Smooth muscle cell (in vitro differentiated cells): ENCODE results near the gene PPP1CA. TPM values are rescaled to one million over a fixed set of nuclear protein-coding genes. Genes with fewer than 3 reads are reported as not detected.

Source experiments
- DNase-seq: peaks from one replicate; lab custom pipeline; 2025; ENCODE audit not compliant: unreplicated experiment; lab: John Stamatoyannopoulos, UW
- H2AFZ ChIP-seq: fragments of 200-600 bp; sonication (generic); 2 replicates; pipeline ENCODE4 v1.6.0; 2016; ENCODE audit warnings: antibody characterized with exemption, low read depth, mild to moderate bottlenecking
- H3F3A ChIP-seq: fragments of 200-600 bp; sonication (generic); 2 replicates; pipeline ENCODE4 v1.6.0; 2017; ENCODE audit warnings: antibody characterized with exemption, low read depth
- H3K27ac ChIP-seq: fragments of 200-600 bp; sonication (generic); 2 replicates; pipeline ENCODE4 v1.5.1; 2016; ENCODE audit warnings: low read depth, mild to moderate bottlenecking
- H3K27me3 ChIP-seq: fragments of 200-600 bp; sonication (generic); 2 replicates; pipeline ENCODE4 v1.6.1; 2016; ENCODE audit warnings: low read depth, mild to moderate bottlenecking
- H3K36me3 ChIP-seq: fragments of 200-600 bp; sonication (generic); 2 replicates; pipeline ENCODE4 v1.5.1; 2016; ENCODE audit warnings: low read depth
- H3K4me1 ChIP-seq: fragments of 200-600 bp; sonication (generic); 2 replicates; pipeline ENCODE4 v1.5.1; 2016; ENCODE audit warnings: low read depth
- H3K4me2 ChIP-seq: fragments of 200-600 bp; sonication (generic); 2 replicates; pipeline ENCODE4 v1.6.0; 2016; ENCODE audit warnings: mild to moderate bottlenecking
- H3K4me3 ChIP-seq: fragments of 200-600 bp; sonication (generic); 2 replicates; pipeline ENCODE4 v1.5.1; 2016; ENCODE audit warnings: mild to moderate bottlenecking
- H3K79me2 ChIP-seq: fragments of 200-600 bp; sonication (generic); 2 replicates; pipeline ENCODE4 v1.6.0; 2016; ENCODE audit warnings: low read depth, mild to moderate bottlenecking
- H3K9ac ChIP-seq: fragments of 200-600 bp; sonication (generic); 2 replicates; pipeline ENCODE4 v1.6.0; 2016; ENCODE audit warnings: low read depth
- H3K9me3 ChIP-seq: fragments of 200-600 bp; sonication (generic); replicated peaks from 2 replicates; pipeline ENCODE4 v1.5.1; 2016; ENCODE audit warnings: low read depth
- H4K20me1 ChIP-seq: fragments of 200-600 bp; sonication (generic); 2 replicates; pipeline ENCODE4 v1.6.0; 2016; ENCODE audit warnings: low read depth
- CTCF ChIP-seq: fragments of 200-600 bp; sonication (generic); IDR thresholded peaks from 2 replicates; pipeline ENCODE4 v1.5.1; 2017; ENCODE audit warnings: borderline replicate concordance, mild to moderate bottlenecking, antibody characterized with exemption; ENCODE audit not compliant: insufficient read depth, poor library complexity, severe bottlenecking
- WGBS: methylation state at CpG from one replicate; pipeline ENCODE4 v1.1.7; 2016; ENCODE audit warnings: low lambda C conversion rate; 5-methylcytosine and 5-hydroxymethylcytosine counted together
- polyA plus RNA-seq: library from polyadenylated mRNA; unstranded; fragments of >200 nt; fragmentation: Nextera tagmentation; extraction: Ambion mirVana; gene quantifications from 2 replicates; pipeline ENCODE4 v1.2.1, GENCODE V29; 2016
- total RNA-seq: library from RNA; depleted of rRNA; stranded (reverse); fragments of >200 nt; gene quantifications from 2 replicates; pipeline ENCODE4 v1.2.3, GENCODE V29; 2014

The PPP1CA gene
- total and polyA plus RNA-seq, 2 experiments from 2014 or later, result 123 to 210 TPM

DNA sequence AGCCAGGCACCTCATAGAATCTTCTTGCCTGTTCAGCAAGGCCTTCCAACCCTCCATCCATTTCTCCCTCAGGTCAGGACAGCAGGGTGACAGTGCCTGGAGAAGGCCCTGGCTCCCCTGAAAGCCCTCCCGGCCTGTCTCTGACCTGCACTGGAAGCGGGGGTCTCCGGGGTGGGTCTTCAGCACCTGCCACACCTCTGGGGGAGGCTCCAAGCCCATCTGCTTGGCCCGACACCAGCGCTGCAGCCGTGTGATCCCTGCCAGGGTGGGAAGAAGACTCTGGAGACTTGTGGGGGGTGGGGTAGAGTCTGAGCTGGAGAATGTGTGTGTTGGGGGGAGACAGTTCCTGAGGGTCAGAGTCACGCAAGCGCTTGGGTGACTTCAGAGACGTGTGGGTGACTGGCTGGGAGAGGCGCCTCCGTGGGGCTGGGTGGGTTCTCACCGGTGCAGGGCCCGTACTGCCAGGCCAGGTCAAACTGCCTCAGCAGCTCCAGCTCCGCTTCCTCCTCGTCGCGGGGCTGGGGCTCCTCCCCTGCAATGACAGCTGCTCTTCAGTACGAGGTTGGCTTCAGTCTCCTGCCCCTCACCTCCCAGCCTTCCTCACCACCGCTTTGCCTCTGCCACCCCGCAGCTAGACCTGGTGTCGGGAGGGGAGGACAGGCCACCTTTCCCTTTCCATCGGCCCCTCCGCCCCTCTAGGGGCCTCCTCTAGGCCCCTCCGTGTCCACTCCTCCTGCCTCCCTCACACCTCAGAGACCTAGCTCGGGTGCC, 48.9 kb downstream of the PPP1CA start:
- Histone ChIP-seq H2AFZ (peak overlapping the region; percentile 78), H3K4me1 (peaks cover 34% of the 10 kb centered on the region), H3K36me3 (no peaks in the 10 kb centered on the region), H3F3A (peaks cover 27% of the 10 kb centered on the region), H4K20me1 (peaks cover 5% of the 10 kb centered on the region), H3K27me3 (no peaks in the 10 kb centered on the region), H3K4me2 (peak overlapping the region; percentile 85), H3K9me3 (no peaks in the 10 kb centered on the region), H3K4me3 (peak overlapping the region; percentile 63), H3K27ac (peak overlapping the region; percentile 98), H3K79me2 (peaks cover 14% of the 10 kb centered on the region), H3K9ac (peak overlapping the region; percentile 96)
- DNase-seq, result no peak
- no peak for TF ChIP-seq CTCF
- WGBS, result 27% methylated on average over 15 of the region's 25 CpGs

DNA sequence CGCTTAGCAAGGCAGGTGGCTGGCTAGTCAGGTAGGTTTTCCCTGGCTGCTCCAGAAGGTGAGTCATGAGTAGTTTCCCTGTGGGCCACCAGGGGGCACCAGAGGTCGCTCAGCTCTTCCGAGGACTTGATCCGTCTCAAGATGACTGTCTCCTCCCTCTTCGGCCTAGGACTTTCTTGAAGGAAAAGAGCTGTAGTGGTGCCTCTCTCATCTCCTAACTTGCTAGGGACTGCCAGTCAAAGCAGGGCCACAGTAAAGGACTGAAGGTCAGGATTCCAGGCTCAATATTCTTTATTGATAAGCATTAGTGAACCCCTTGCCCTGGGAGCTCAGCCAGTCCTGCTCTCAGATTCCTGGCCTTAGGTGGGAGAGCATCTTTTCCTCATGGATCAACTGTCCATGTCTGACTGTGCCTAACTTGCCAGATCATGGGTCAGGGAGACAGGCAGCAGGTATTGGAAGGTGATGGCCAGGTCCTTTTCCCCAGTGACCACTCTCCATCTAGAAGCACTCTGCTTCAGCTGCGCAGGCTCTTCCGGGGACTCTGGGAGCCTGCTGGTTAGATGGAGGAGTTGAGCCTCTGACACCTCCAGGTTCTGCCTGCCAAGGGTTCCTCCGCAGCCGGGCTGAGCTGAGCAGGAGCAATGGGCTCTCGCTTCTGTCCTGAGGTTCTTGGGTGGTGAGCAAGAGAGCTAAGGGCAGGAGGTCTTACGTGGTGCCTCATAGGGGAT, 50.2 kb downstream of the PPP1CA start:
- H3K4me2 ChIP-seq, result peak overlapping the region; percentile 85
- H3K27ac ChIP-seq, result peak overlapping the region; percentile 98
- TF ChIP-seq CTCF, result peak; percentile 89
- 54% methylated on average over 10 of the region's 11 CpGs for WGBS
- no peaks in the 10 kb centered on the region for H3K27me3 ChIP-seq
- H3F3A ChIP-seq, result peaks cover 22% of the 10 kb centered on the region
- H3K4me3 ChIP-seq, result no peak overlapping the region
- H3K36me3 ChIP-seq, result no peaks in the 10 kb centered on the region
- H4K20me1 ChIP-seq, result peaks cover 5% of the 10 kb centered on the region
- DNase-seq, result no peak
- no peak overlapping the region for H2AFZ ChIP-seq
- peaks cover 27% of the 10 kb centered on the region for H3K4me1 ChIP-seq
- H3K9ac ChIP-seq, result no peak overlapping the region
- H3K9me3 ChIP-seq, result no peaks in the 10 kb centered on the region
- peaks cover 14% of the 10 kb centered on the region for H3K79me2 ChIP-seq

DNA sequence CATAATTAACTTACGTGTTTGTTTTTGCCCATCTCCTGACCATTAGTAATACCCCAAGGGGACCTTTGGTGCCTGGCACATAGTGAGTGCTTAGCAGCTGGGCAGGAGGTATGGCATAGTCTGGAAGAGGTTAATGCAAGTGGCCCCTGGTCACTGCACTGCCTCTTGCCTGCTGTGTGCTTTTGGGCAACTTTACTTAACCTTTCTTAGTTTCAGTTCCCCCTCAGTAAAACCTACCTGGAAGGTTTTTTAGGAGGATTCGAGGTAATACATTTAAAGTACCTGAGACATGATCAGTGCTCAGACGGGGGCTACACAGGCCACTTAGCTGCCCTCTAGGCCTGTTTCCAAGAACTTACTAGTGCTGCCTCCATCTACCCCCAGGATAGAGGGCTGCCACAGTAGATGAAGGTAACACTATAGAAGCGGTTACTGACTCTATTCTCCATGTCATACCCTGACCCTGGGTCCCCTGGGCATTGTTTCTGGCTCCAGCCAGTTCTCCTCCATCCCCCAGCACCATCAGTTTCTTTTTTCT, 51.7 kb downstream of the PPP1CA start:
- H3K27me3 ChIP-seq, result no peaks in the 10 kb centered on the region
- H3K9me3 ChIP-seq, result no peaks in the 10 kb centered on the region
- H3K9ac ChIP-seq, result no peak overlapping the region
- no peak overlapping the region for H3K27ac ChIP-seq
- peaks cover 10% of the 10 kb centered on the region for H3F3A ChIP-seq
- WGBS, result 93% methylated on average over 4 of the region's 4 CpGs
- no peaks in the 10 kb centered on the region for H3K36me3 ChIP-seq
- H3K4me1 ChIP-seq, result peaks cover 19% of the 10 kb centered on the region
- peaks cover 14% of the 10 kb centered on the region for H3K79me2 ChIP-seq
- no peak for TF ChIP-seq CTCF
- no peak overlapping the region for H2AFZ ChIP-seq
- H3K4me3 ChIP-seq, result no peak overlapping the region
- H3K4me2 ChIP-seq, result no peak overlapping the region
- no peak for DNase-seq
- peaks cover 5% of the 10 kb centered on the region for H4K20me1 ChIP-seq
